Limb (tissue), 2 donors: ENCODE measurements around the gene STK4.

Experiments
- DNase-seq, 2 donors: peaks; one replicate each; pipeline ENCODE4 v3.0.0-alpha.2; 2016; ENCODE audit errors: extremely low spot score in 2 of 2

STK4 gene

DNA sequence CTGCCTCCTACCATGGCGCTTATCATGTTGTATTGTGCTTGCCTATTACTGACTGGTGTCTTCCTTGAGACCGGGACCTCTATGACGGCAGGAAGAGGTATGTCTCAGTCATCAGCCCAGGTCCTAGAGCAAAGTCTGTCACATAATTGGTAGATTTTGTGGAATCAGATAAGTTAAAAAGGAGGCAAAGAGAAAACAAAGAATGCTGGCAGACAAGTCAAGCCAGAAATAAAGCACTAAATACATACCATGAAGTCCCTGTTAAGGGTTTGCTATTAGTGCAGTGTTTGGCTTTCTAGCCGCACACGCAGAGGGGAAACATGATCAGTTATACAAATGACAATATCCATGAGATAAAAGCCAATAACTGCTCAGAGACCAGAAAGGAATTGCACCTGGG is 12.1 kb upstream of the STK4 start:
- no peak for DNase-seq

DNA sequence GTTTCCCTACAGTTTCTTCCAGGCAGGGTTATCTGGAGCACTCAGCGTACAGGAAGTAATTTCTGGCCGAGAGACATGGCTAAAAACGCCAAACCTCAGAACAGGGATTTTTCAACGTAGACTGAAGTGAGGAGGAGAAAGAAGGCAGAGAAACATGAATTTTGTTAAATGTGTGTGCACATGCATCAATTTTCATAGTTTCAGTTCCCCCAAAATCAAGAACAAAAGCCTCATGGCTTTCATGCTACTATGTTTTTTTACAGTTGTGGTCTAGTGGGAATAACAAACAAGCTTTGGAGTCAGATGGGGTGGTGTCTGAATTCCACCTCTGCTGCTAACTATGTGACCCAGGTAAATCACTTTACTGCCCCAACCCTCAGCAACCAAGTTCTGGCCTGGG is 11.0 kb upstream of the STK4 start:
- DNase-seq = no peak

DNA sequence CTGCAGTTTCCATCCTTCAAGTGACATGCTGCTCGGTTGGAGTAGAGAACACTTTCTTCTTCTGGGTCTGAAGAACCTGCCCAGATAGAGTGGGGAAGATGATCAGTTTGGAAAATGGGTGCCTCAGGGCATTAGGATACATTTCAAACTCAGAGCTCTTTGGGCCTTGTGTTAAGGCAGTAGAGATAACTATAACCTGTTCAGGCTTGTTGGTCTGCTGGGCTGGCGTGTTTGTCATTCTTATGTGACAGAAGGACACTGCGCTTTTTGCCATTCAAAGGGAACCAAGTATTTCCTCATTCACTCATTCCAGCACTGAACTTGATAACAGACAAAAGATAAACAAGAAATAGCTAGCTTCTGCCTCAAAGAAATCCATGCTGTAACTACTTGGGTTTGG is 9.9 kb upstream of the STK4 start:
- no peak for DNase-seq

DNA sequence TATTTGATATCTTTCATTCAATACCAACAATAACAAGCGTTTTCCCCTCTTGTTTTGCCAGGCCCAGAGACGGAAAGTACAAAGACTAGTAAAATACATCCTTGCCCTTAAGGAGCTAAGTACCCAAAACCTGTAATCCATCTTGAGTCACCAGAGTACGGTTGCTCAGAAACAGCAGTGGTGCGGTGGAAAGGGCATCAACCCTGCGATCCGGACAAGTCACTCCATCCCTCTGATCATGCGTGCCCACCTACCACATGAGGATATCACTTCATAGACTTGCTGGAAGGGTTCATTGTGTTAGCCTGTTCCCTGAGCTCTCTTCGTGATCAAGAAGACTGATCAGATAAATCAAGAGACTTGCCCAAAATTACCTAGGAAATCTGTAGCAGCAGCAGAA is 8.0 kb upstream of the STK4 start:
- no peak for DNase-seq

DNA sequence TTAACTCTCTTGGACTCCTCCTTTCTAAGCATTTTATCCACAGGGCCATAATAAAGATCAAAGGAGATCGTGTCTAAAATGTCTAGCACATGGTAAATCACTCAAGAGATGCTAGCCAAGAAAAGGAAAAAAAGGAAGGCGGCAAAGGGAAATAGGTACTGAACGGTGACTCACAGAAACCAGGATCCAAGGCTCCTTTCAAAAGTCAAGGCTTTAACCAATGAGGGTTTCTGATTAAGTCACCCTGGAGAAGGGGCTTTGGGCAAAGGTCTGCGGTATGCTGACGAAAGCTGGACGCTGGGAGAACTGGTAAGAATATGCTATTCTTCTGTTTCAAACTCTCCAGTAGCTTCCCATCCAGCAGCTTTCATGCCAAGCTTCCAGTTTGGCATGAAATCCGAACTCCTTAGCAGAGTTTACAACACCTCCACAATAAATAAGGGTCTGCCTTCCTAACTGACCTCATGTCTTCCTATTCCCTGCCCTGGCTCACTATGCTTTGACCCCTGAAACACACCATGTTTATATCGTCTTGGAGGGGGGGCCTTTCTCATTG is 7.2 kb upstream of the STK4 start:
- DNase-seq = no peak

DNA sequence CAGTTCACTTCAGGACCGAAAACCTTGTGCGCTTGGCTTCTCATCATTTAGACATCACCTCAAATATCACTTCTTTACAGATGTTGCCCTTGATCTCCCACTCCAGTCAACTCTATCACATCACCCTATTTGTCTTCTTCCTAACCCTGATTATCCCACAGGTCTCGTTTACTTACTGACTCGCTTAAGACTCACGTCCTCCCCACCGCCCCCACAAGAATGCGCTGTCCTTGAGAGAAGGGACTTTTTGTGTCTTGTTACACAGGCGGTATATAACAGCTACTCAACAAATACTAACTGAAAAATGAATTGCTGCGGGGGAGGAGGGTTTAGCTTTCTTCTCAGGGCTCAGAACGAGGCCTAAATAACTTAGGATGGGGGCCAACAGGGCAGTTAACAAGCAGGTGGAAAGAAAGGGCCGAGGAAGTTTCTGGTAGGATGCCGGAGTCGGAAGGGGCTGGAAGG is 6.6 kb upstream of the STK4 start:
- peak in 1 of 2 donors; percentile 2 for DNase-seq

DNA sequence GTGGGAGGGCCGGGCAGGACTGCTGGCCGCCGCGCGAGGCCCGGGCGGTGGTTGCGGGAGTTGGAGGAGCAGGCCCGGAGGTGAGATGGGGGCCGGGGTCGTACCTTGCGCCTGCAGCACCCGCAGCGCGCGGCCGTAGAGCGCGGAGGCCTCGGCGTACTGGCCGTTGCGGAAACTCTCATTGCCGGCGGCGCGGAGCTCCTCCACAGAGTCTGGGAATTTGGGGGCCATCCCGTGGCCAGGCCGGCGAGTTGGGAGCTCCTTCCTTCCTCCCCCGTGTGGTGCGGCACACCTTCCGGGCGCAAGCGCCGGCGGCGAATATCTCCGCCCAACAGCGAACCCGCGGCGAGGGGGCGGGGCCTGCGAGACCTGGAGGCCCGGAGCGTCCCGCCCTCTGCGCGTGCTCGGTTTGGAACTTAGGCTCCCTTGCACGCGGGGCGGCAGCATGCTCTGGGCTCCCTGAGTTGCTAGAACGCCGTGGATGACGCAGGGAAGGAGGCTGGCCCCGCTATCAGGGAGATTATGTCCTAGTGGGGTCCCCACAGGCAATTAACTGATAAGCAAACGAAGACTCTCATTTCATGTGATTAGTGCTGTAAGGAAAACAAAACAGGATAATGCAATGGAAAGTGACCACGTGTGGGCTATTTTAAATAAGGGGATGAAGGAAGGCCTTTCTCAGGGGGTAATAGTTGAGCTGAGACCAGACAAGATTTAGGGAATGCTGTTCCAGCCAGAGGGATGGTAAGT is 6.0 kb upstream of the STK4 start, which contains the start of gene TOMM34:
Gene TOMM34, minus strand, starts transcription at position 295 of the 750 bp plus-strand sequence. Its CDS starts 64 bp downstream, at position 231.
- DNase-seq = peak; percentile 92 to 93

DNA sequence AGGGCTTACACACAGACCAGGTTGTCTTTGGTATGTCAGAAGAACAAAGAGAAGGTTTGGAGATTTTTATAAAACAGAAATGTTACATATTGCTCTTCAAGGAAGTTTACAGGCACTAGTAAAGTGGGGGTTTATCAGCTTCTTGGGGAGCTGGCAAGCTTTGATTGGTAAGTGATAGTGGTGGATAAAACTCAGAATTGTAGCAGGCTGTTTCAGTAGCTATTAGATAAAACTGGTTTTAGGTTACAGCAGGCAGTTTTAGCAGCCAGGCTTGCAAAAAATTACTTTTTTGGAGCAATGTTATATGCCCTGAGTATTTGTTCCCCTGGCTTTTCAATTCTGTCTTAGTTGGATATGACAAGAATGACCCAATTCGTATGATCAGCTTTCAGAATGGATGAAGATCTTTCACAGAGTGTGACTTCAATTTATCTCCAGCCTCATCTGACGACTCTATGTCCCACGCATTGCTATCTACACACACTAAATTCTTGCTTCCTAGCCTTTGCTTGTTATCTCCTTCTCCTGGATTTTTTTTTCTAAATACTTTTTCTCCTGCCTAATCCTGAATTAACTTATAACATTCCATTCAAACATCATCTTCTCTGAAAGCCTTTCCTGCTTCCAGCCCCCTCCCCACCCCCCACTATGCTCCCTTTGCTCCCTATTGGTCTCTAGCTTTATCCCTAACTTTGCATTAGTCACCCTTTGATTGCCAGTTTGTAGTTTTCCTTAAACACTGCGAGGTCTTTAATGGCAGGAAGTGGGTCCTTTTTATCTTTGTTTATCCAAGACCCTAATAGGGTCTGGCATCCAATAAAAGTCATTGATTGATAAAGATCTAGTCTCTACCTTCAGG is 5.1 kb upstream of the STK4 start:
- no peak for DNase-seq

DNA sequence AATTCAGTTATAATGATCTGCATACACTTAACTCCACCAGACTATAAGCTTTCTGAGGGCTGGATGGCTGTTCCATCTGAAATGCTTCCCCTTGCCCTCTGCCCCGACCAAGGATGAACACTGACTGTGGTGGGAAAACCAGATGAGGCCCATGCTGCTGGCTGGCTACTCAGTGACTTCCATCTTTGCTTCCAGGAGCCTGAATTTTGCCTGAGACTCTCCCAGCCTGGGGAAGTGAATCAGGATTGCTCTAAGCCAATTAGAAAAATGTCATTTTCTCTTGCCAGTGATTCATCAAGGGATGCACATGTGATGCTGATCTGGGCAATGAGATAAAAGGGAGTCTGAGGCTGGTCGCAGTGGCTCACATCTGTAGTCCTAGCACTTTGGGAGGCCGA is 4.4 kb upstream of the STK4 start:
- DNase-seq = no peak

DNA sequence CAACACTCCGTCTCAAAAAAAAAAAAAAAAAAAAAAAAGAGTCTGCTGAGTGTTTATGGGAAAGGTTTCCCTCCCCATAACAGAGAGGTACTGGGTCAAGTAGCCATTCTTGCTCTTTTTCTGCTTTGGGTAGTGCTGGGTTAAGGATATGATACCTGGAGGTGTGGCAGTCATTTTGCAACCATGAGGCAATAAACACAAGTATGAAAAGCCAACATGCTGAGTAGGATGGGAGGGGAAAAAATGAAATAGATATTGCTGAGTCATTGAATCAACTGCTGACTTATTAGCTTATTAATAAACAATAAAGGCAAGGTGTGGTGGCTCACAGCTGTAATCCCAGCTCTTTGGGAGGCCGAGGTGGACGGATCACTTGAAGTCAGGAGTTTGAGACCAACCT is 3.8 kb upstream of the STK4 start:
- DNase-seq = no peak

DNA sequence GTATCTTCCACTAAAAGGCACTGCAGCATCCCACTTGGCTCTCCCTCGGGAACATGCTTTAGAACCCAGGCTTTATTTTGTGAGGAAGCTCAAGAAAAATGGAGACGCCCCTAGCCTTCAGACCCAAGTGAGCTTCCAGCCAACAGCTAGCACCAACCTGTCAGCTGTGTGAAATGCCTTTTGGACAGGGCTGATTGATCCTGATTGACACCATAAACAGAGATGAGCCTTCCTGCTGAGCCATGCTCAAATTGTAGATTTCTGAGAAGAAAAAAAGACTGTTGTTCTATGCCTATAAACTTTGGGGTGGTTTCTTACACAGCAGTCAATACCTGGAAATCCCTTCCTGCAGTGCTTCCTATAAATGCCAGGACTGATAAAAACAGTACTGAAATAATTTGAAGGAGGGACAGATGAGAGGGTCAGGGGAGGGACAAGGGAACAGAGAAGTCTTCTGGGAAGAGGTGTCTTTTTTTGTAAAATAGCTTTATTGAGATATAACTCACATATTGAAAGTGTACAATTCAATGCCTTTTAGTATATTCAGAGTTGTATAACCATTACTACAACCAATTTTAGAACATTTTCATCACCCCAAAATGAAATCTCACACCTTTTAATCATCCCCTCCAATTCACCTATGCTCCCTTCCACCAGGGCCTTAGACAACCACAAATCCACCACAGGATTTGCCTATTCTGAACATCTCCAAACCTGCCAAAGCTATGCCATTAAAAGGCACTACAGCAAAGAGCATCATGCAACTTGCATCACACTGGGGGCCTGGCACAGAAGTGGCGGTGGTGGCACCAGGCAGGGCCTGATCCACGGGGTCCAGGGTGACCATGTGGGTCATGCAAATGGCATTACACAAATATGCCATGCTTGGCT is 2.7 kb upstream of the STK4 start:
- no peak for DNase-seq

DNA sequence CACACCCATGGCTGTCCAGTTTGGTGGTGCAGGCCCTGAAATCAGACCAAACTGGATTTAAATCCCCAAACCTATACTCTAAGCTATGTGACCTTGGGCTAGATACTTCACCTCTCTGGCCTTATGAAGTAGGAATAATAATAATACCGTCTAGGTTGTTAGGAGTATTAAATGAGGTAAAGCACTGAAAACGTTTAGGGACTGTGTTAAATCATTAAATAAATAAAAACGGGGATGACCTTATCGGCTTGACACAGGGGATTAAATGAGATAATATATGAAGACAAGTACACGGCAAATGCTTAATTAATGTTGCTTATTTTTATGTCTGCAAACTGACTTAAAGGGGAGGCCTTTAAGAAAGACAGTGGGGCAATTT is 672 bp upstream of the STK4 start:
- DNase-seq = no peak

DNA sequence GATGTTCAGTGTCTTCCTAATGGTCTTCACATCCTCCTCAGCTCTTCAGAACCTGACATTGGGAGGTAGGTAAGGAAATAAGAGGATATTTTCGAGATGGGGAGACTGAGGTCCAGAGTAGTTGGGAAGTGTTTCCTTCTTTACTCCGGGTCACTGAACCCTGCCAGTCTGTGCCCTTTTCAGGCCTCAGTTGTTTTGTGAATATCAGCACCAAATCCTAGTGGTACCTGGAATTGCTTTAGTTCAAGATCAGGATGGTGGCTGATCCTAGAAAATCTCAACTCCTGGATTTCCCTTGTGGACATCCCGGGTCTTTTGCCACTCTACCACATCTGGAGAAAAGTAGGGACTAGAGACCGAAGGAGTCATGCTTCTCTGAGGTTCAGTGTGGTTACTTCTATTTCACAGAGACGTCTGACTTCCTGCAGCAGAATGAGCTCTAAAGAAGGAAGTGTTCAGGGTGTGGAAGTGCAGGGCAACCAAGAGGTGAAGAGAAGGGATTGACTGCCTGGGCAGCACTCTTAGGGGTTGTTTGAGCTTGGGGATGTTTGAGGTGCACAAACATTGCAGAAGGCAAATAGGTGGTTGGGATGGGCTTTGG is 995 bp downstream of the STK4 start:
- DNase-seq = no peak

DNA sequence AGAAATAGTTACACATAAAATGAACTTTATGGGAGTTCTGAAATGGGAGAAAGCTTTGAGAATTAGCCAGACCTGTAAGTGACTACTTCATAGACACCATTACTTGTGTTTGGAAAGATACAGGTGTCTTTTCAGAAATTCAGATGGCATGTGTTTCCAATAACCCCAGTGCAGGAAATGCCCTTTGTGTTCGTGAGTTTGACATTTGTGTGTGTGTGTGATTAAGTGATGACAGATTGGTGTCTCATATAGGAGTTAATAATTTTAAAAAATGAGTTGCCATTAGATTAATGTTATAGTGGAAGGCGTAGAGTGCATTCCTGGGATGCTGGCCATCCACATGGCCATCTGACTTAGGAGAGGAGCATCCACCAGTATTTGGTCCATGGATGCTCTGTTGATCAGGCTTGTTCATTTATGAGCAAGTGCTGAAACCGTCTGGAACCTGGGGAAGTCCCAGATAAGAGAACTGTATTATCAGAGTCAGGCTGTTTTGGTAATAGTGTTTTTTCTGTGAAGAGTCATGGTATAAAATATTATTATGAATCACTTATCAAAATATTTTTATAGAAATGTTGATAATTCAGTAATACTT is 3.1 kb downstream of the STK4 start:
- no peak for DNase-seq

DNA sequence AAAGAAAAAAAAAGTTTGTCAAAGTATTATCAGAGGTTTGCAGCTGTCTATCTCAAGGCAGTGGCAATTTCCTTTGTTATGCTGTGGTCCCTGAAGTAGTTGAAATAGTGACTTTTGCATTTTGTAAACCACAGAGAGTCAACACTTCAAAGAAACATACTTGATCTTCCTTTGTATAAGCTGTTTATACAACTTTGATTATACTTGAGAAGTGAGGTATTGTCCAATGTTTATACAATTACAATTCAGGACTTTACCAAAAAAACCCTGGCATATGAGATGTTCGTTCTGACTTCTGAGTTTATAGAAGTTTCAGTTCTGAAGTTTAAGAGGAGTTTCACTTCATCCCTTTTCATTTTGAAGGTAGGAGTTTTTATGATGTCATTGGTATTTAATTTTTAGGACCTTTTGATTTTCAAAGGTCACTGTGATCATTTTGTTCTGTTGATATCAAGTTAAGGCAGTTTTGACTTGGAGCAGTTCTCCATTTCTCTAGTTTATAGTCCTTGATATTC is 4.0 kb downstream of the STK4 start:
- no peak for DNase-seq

DNA sequence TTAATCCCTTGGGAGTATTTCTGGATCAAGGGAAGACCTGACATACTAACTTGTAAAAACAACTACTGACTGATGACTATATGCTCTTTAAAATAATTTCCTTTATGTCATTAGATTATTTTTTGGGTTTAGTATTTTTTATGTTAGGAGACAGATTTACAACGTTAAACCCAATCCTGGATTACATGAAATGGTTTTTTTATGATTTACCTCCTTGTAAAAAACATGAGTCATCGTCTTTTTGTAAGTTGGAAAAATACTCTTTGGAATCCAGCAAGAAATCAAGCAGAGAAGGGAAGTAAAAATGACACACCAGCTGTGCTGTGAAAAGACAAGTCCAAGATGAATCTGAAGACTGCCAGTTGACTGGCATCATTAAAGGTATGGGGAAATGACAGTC is 6.7 kb downstream of the STK4 start:
- DNase-seq = no peak

DNA sequence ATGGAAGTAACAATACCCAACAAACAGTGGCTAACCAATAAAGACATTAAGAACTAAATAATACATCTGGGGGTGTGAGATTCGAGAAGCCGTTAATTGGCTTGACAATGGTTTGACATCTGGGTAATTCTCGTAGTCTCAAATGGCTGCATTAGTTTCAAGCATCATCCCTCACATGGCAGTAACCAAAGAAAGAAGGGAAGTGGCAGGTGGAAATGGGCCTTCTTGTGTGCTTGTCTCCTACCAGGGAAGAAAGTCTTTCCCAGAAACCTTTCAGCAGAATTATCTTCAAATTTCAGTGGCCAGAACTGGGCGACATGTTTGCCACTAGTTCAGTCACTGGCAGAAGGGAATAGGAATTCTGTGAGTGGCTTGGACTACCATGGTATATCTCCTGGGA is 10.4 kb downstream of the STK4 start:
- no peak for DNase-seq

DNA sequence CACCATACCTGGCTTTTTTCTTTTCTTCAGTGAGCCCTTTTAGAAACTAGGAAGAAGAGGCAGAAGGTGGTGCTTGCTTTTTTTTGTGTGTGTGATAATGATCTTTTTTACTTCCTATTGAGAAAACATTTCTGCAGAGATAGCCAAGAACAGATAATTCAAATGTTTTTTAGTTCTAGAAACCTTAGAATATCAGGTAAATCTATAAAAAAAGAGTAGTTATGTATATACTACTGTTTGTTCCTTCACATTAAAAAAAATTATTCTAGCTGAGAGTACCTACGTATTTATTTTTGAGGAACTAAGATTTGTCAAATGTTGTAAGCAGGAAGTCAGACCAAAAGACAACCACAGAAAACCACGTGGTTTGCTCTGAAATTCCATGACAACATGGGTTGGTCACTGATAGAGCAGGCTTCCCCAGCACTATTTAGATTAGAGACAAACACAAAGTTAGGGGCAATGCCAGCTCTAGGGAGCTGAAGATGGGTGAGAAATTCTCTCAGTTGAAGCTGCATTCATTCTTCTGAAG is 12.8 kb downstream of the STK4 start:
- DNase-seq = no peak

DNA sequence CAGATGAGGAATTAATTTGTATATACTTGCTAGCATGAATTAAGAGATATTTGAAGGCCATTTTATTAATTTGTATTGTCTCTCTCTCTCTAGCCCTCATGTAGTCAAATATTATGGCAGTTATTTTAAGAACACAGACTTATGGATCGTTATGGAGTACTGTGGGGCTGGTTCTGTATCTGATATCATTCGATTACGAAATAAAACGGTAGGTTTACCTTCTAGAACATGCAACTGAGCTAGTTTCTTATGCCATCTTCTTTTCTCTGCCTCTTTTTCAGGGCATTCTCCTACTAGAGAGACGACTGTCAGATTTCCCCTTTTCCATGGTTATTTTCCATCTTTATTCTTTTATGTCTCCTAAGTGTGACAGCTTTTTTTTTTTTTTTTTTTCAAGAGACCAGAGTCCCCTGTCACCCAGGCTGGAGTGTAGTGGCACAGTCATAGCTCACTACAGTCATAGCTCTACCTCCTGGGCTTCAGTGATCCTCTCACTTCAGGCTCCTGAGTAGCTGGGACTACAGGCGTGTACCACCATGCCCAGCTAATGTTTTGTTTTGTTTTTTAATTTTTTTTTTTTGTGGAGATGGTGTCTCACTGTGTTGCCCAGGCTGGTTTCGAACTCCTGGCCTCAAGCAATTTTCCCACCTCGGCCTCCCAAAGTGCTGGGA is 15.6 kb downstream of the STK4 start:
- no peak for DNase-seq
